Inferior parietal cortex (tissue), 1 donor: ENCODE data around the gene TSPAN12.
A peak's percentile ranks its signal among the peaks of the same experiment; 100 is the strongest.
"Not testable (repeated sequence)": the region's sequence is repeated elsewhere in the genome, so short reads cannot be mapped to it uniquely, and the experiment has no call there.

Source experiments
- DNase-seq: peaks from one replicate; pipeline ENCODE4 v3.0.0-alpha.2; 2016; ENCODE audit errors: extremely low spot score

The TSPAN12 gene

DNA sequence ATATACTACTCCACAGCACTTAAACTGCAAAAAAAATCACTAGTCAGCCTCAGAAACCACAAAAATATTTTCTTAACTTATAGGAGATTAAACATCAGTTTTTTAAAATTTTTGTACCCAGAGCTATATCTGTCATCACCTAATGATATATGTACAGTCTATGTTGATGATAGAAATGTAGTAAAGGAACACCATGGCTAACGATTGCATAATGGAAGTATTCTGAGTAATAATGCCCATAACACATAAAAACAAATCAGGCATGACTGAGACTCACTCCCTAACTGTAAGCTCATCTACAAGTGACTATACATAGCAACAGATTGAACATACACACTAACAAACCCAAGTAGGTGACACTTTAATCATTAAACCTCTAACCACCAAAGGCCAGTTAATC lies 51.3 kb downstream of the TSPAN12 start:
- no peak for DNase-seq

DNA sequence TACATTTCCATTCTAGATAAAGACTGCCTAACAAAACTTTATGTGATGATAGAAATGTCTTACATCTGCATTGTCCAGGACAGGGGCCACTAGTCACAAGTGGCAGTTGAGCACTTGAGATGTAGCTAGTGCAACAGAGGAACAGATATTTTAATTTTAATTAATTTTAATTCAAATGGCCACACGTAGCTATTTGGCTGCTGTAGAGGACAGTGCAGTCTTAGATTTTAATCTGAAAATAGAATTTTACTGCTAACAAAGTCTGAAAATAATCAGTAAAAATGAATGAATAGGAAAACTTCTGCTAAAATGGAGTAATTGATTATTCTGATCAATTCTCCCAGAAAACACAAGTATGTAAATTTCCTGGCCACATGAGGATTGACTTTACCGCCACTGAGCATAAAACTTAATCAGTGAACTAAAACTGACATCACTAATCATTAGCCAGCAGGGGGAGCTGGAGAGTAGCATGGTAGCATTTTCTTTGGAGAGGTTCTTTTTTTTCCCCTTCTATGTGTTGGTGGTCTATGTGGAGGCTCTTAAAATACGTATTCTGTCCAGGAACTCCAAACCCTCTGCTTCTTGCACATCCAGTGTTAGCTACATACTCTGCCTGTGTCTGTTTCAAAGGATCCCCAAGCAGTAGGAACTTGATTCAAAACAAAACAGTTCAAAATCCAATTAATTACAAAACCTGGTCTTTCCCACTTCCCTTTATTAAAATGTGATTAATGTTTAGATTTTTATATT lies 52.1 kb downstream of the TSPAN12 start:
- peak; percentile 78 for DNase-seq

DNA sequence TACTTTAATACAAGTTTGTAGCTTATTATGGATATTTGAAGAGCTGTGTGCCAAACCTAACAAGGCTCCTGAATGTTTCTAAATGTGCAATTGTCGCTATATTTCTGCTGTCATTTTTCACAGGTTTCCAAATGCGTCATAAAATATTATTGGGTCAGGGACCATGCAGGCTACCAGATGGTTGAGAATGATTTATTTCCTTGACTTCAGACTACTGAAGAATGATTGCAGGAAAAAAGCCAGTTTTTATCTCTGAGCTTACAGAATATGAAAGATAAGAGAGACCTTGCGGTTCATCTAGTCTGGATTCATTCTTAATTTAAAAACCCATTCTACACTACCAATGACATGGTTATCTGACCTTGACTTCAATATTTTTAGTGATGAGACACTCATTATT lies 55.2 kb downstream of the TSPAN12 start:
- no peak for DNase-seq

DNA sequence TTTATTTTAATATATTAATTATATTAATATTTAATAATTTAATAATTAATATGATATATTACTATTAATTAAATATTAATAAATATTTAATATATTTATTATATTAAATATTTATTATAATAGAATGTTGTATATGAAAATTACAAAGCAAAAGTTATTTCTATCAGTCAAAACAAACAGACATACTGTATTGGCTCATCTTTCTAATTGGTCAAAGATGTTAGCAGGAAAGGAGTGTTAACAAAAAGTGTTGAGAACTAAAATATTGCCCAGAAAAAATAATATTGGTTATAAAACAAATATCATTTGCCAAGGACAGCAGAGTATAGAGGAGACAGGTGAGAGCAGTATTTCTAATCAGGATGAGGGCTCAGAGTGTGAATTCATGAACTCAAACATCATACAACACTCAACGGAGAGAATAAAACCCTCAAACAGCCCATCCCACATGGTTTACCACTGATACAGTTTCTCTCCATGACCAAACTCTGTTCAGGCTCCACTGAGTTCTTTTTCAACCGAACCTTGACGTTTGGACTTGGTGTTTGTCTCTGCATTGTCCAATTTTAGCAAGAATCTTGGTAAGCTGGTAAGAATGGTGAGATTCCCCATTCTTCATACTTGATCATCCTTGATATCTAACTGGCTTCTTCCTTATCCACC lies 58.0 kb downstream of the TSPAN12 start:
- no peak for DNase-seq

DNA sequence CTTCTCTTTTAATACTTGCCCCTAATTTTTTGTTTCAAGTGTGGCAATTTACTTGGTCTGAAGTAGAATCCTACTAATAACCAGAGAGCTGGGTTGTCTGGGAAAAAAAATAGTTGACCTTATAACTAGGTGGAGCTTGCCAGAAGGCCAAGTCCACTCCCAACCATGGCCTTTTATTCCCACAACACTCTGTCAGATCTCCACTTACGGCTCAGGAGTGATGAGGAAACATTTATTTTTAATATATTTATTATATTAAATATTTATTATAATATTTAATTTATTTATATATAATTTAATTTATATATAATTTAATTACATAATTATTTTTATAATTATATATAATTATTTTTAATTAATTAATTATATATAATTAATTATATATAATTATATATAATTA lies 58.8 kb downstream of the TSPAN12 start:
- no peak for DNase-seq

DNA sequence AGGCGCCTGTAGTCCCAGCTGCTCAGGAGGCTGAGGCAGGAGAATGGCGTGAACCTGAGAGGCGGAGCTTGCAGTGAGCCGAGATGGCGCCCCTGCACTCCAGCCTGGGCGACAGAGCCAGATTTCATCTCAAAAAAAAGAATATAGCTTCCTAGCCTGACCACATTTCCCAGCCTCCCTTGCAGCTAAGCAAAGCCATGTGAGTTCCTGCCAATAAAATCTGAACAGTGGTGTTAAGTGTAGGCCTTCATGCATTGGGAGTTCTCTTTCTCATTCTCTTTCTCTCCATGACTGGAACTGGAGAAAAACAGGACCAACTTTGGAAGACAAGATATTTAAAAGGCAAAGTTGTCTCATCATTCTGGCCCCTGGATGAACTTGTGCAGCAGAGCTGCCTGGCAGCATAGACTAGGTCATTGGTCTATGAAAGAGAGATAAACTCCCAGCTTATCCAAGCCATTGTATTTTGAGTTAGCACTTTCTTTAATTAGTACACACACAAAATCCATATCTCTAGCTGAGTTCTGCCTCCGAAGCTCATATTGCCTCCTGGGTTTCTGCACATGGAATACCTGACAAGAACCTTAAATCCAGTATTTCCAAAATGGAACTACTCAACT lies 60.8 kb downstream of the TSPAN12 start:
- DNase-seq = no peak

DNA sequence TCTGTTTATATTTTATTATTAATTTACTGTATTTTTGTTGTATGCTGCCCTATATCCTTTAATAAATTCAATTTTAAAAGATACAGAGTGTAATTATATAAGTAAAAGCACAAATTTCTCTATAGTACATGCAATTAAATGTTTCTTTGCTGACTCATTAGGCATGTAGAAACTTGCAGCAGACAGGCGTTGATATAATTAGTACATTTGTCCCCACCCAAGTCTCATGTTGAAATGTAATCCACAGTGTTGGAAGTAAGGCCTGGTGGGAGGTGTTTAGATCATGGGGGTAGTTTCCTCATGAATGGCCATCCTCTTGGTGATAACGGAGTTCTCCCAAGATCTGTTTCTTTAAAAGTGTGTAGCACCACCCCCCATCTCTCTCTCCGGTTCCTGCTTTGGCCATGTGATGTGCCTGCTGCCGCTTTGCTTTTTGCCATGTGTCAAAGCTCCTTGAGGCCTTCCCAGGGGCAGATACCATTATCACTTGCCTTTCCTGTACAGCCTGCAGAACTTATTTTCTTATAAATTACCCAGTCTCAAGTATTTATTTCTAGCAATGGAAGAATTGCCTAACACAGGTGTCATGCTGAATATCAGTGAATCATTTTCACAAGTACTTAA lies 63.7 kb downstream of the TSPAN12 start:
- DNase-seq = no peak

DNA sequence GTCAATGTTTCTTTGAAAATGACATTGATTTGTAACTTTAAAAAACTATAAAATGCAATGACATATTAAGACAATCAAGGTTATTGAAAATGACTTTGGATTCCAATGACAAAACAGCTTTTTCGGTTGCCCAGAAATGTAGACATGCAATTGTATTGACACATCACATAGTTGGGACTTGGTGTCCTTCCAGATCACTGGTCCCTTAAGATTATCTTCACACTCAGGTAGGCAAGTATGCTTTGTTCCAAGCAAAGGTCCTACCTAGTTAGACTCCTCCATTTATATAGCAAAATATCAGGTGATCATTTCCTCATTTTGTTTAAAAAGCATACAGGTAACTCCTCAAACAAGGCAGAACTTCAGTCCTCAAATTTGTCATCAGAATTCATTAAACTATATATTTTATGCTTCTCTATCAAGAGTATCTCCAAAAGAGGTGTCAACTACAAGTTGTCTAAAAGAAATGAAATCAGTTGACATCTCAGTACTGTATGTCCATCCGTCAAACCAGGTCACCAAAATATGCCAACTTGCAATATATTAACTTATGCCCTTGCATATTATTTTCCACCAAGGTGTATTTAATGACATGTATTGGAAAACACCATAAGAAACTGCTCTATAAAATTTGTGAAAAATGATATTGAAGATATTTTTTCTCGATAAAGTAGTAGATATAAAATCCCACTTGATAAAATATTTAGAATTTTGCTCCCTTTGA lies 64.6 kb downstream of the TSPAN12 start:
- no peak for DNase-seq

DNA sequence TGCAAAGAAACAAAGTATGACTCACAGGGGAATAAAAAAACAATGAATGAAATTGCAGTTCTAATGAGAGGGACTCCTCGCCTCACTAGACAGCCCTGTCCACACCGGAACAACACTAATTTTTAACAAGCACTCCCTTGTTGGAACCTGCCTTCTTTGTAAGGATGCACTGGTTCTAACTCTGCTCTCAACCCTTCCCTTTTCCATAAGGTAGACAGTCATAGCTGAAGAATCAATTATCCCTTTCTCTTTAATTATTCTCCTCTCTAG lies 65.1 kb downstream of the TSPAN12 start:
- no peak for DNase-seq

DNA sequence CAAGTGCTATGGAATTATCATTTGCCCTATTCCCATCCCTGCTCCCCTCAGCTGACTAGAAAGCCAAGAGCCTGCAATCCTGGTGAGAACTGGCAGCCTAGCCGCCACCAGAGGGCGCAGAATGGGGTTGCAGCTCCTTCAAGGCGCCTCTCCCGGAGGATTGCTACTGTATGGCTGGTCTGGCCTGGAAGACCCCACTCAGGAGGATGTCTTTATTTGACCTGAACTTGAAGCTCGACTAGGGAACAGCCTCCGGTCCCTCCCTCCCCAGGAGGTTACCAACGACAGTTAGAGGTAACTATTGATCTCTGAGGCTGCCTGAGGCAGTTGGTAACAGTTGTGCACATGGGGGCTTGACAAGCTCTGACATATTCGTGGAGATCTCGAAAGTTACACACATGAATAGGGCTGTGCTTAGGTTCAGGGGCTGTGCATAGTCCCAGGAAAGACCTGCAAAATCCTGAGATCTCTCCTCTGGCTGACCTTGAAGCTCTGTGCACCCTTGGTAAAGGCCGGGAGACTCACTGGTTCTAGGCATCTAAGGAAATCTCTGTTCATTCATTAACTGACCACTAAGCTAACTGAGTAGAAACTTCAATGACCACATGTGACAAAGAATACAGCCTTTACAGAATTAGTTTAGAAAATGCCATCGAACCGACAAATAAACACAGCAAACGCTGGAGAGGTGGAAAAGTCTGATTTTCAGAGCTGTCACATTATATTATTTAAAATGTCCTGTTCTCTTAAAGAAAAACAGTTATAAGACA lies 65.7 kb downstream of the TSPAN12 start:
- peak; percentile 66 for DNase-seq

DNA sequence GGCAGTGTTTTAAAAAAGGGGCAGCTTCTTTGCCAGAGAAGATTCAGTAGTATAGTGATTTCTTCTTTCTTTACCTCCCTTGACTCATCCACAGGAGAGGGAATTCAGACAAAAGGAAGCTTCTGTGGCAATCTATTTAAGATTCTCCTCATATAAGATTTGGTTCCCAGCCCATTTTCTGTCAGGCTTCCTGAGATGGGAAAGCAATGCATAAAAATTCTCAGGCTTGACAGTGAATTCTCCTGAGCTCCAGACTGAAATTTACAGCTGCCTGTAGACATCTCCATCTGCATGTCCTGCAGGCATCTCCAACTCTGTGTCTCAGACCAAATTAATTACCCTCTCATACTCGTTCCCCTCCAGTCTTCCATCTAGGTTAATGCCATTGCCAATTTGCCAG lies 72.8 kb downstream of the TSPAN12 start:
- DNase-seq = no peak

DNA sequence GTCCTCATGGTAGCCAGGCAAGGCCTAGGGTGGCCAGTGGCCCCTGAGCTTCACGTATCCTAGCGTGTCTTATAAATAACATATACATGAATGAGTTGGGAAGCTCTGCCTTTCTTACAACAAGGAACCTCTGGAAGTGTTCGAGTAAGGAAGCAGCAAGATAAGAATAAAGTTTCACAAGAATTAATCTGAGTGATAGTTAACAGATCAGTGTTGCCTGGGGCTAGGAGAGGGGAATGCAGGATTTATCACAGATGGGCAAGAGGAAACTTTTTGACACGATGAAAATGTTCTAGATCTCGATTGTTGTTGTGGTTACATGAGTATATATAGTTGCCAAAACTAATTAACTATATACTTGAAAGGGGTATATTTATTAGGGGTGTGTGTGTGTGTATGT lies 74.2 kb downstream of the TSPAN12 start:
- no peak for DNase-seq

DNA sequence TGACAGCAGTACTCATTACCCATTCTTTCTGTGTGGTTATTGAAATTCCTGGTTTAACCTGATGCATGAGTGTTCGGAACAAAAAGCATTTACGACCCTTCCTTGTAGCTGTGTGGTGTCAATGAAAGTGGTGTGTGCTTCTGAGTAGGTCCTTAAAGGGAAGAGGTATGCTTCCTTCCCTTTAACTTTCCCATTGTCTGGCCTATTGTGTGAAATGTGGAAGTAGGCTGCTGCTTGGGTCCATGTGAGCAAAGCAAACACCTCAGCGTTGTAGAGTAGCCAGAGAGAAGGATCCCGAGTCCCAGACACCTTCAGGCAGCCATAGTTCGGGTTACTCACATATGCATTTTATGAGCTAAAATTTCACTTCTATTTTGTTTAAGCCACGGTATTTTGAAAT lies 74.7 kb downstream of the TSPAN12 start:
- DNase-seq = no peak

DNA sequence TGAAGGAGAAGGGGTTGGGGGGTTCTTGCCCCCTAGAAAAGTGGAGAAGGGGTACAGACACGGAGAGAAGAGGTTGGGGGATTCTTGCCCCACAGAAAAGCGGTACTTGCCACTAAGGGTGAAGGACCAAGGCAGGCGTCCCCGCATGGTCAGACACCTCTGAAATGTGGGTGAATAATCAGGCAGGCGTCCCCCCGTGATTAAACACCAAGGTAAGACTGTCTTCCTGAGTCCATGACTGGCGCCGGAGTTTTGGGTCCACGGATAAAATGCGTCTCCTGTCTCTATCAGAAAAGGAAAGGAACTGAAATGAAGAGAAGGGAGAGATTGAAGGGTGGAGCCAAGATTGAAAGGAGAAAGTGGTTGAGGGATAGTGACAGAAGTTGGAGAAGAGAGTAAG lies 76.0 kb downstream of the TSPAN12 start:
- not testable (repeated sequence) for DNase-seq

DNA sequence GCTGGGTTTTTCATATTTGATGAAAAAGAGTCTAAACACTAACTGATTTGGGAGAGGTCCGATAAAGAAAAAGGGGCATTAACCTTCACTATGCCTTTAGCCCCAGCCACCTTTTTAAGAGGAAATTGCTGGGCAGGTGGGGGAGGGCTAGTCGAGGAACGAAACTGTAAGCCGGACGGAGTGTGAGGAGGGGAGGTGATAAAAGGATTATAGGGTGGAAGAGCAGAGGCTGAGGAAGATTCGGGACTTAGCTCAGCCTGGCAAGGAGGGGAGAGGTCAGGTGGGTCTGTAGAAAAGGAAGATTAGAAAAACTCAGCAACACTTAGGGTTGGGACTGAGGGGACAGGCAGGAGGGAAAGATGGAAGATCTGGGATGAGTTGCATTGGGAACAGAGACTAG lies 77.0 kb downstream of the TSPAN12 start:
- DNase-seq = no peak

DNA sequence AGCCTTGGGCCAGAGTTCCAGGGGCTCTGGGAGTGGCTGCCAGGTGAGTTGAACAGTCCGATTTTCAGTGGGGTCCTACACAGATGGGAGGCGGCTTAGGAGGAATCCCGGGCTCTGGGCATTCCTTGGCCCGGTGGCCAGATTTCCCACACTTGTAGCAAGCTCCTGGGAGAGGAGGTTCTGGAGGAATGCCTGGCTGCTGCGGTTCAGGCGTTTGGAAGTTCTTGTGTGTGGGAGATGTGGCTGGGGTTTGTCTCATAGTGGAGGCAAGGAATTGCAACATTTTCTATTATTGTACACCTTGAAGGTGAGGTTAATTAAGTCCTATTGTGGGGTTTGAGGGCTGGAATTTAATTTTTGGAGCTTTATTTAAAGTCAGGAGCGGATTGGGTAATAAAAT lies 77.5 kb downstream of the TSPAN12 start:
- DNase-seq = not testable (repeated sequence)

DNA sequence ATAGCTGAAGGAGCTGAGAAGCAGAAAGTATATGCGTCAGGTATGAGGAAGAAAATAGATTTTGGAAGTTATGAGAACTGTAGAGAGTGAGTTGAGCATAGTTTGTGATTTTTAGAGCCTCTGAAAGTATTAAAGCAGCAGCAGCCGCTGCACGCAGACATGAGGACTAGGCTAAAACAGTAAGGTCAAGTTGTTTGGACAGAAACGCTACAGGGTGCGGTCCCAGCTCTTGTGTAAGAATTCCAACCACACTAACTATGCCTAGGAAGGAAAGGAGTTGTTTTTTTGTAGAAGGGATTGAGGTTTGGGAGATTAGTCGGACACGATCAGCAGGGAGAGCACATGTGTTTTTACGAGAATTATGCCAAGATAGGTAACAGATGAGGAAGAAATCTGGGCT lies 78.9 kb downstream of the TSPAN12 start:
- not testable (repeated sequence) for DNase-seq

DNA sequence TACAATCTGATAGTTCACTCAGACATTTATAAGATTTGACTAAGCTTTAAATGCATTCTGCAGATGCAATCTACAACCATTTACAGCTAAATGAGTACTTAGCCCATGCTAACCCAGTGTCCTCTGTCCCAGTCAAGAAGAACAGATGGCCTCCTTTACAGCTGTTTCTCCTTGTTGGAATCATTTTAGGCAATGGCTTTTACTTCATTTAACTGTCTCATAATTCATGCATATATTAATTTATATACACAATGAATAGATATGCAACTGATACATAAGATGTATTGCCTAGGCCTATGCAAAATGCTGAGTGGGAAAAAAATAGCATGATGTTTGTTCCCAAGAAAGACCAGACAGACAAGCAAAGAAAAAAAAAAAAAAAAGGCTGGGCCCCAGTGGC lies 82.2 kb downstream of the TSPAN12 start:
- no peak for DNase-seq

DNA sequence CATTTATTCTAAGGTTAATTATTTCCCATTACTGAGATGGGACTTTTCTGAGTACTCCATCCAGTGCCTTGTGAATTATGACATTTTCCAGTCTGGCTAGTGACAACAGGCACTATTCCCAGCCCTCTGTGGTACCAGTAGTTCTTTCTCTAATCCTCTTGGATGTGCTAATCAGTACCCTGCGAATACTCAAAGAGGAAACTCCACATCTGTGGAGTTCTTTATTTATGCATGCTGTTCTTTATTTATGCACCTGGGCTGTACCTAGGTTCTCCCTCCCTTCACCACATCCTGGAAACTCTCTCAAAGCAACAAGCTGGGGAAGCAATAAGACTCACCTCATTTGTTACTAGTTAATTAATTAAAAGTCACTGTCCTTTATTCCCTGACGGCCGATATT lies 83.5 kb downstream of the TSPAN12 start:
- DNase-seq = no peak

DNA sequence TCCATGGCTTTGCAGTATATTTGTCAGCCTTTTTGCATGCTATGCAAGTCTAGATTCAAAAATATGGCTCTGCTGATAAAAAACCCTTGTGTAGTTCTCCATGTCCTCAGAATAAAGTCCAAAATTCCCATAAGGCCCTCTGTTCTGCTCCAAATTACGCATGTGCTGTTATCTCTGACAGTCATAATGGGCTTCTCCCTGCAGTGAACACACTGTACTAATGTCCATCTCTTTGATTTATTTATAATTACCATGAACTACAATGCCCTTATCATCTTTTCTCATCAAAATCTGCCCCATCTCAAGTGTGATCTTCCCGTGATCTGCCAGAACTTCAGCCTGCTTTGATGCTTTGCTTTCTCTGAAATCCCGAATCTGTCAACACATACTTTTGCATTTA lies 87.7 kb downstream of the TSPAN12 start:
- no peak for DNase-seq

DNA sequence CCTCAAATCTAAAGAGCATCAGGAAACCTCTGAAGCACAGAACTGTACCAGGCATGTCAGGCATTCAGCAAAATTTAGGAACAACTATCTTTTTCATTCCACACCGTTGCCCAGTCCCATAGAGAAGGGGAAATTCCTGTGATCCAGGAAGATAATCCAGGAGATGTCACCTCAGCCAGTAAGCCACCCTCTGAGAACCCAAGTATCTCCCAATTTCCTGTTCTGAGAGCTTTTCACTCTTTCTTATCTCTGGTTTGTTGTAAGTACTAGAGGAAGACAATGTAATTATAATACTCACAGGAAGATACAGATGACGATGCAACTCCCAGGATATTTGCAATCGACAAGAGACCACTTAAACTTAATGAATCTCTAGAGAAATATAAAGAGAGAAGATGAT lies 97.1 kb downstream of the TSPAN12 start:
- no peak for DNase-seq

DNA sequence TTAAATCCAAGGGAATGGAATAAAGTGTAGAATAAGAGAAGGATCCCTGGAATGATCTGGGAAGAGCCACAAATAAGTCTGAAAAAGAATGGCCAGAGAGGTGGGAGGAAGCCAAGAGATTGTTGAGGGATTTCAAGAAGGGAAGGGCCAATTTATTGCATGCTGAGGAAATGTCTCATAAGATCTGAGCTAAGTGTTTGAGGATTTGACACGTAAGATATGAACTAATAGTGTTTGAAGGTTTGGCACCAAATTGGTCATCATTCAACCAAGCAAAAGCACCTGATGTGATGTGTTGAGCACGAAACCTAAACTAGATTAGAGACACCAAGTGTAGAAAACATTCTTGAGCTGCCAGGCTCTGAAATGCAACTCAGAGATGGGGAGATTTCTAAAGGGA lies 97.9 kb downstream of the TSPAN12 start:
- DNase-seq = no peak
